Measurements from ENCODE around the gene CFAP298. TPM values are rescaled to one million over a fixed set of nuclear protein-coding genes. Genes with fewer than 3 reads are reported as not detected.

Gene CFAP298
- total RNA-seq, 1 experiment from 2014 or later, result 96.0 TPM

DNA sequence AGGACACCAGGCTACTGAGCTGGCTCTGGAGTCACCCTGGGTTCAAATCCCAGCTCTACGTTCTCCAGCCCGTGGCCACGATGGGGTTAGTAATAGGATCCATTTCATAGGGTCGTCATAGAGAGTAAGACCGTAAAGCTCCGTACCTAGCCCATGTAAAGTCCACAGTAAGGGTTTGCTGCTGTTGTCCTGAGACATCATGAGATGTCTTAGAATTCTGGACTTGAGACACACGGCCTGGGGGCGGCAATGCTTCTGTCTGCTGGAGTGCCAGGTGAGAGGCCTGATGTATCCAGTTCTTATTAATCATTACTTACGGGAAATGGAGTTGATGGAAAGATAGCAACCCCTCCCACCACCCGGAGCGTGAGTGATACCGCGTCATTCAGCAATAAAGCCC is 30.4 kb downstream of the CFAP298 start:
- CTCF ChIA-PET, result interaction anchor here (0.7 kb wide), 1 partner anchor 19 kb away, joined by 4 read pairs; no protein-coding TSS in a partner anchor

DNA sequence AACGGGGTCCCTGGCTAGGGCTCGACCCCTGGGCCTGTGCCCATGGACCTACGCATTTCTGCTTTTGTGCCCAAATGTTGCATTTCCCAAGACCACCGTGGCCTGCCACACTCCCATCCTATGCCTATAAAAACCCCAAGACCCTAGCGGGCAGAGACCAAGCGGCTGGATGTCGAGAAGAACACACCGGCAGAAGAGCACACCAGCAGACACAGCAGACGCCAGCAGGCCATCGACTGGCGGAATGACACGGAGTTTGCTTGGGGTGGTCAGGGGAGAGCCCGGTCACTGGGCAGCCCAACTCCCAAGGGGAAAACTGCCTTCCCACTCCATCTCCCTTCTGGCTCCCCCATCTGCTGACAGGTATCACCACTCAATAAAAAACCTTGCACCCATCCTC is 31.2 kb downstream of the CFAP298 start:
- no peaks in the 10 kb centered on the region for H3K27me3 ChIP-seq (ENCODE audit: low read length)
- H3K4me3 ChIP-seq (ENCODE audit: low read length), result no peak overlapping the region
- no peak for ATAC-seq
- no peaks in the 10 kb centered on the region for H3K9me3 ChIP-seq (ENCODE audit: low read length)
- H3K4me2 ChIP-seq (ENCODE audit: low read length), result no peak overlapping the region
- no peak overlapping the region for H3K27ac ChIP-seq (ENCODE audit: low read length)
- no peaks in the 10 kb centered on the region for H3K79me2 ChIP-seq (ENCODE audit: low read length)
- ChIA-PET CTCF (interaction anchor here (0.7 kb wide), 1 partner anchor 20 kb away, joined by 4 read pairs; no protein-coding TSS in a partner anchor), POLR2A (ENCODE audit: unreplicated experiment) (no interaction called here)
- no peak for DNase-seq
- no peak overlapping the region for H2AFZ ChIP-seq (ENCODE audit: low read length)
- BruUV-seq (replicated peaks), result no TSS peak
- no peak overlapping the region for H3K9ac ChIP-seq (ENCODE audit: low read length)
- H3F3A ChIP-seq (ENCODE audit: low read length, unreplicated experiment), result no peaks in the 10 kb centered on the region
- TF ChIP-seq EZH2phosphoT487 (IDR thresholded peaks at IDR 0.05; ENCODE audit: borderline replicate concordance, low read length), result no peak
- TF ChIP-seq EZH2 (IDR thresholded peaks at IDR 0.05; ENCODE audit: low read length, unreplicated experiment), result no peak
- TF ChIP-seq CTCF (conservative IDR thresholded peaks at IDR 0.05; ENCODE audit: low read depth, low read length), result no peak
- H3K9me2 ChIP-seq (replicated peaks; ENCODE audit: low read length), result no peaks in the 10 kb centered on the region
- H3K36me3 ChIP-seq (ENCODE audit: low read depth, low read length), result no peaks in the 10 kb centered on the region
- H3K4me1 ChIP-seq (ENCODE audit: insufficient read depth, low read length), result no peaks in the 10 kb centered on the region
- intact Hi-C loops (cut with micrococcal nuclease), result no loop called here
- H4K20me1 ChIP-seq (ENCODE audit: low read length), result no peaks in the 10 kb centered on the region

More for the DNA sequence above, 30.4 kb downstream of the CFAP298 start:
- no peak overlapping the region for H3K9ac ChIP-seq (ENCODE audit: low read length)
- H3K36me3 ChIP-seq (ENCODE audit: low read depth, low read length), result no peaks in the 10 kb centered on the region
- no TSS peak for BruUV-seq (replicated peaks)
- no peaks in the 10 kb centered on the region for H4K20me1 ChIP-seq (ENCODE audit: low read length)
- intact Hi-C loops (cut with micrococcal nuclease), result no loop called here
- no peaks in the 10 kb centered on the region for H3K9me3 ChIP-seq (ENCODE audit: low read length)
- TF ChIP-seq CTCF (conservative IDR thresholded peaks at IDR 0.05; ENCODE audit: low read depth, low read length), result no peak
- no peak for TF ChIP-seq EZH2phosphoT487 (IDR thresholded peaks at IDR 0.05; ENCODE audit: borderline replicate concordance, low read length)
- no peak for TF ChIP-seq EZH2 (IDR thresholded peaks at IDR 0.05; ENCODE audit: low read length, unreplicated experiment)
- POLR2A ChIA-PET (ENCODE audit: unreplicated experiment), result no interaction called here
- H2AFZ ChIP-seq (ENCODE audit: low read length), result no peak overlapping the region
- H3K4me2 ChIP-seq (ENCODE audit: low read length), result no peak overlapping the region
- H3K4me3 ChIP-seq (ENCODE audit: low read length), result no peak overlapping the region
- H3K27ac ChIP-seq (ENCODE audit: low read length), result no peak overlapping the region
- no peaks in the 10 kb centered on the region for H3K9me2 ChIP-seq (replicated peaks; ENCODE audit: low read length)
- no peaks in the 10 kb centered on the region for H3K79me2 ChIP-seq (ENCODE audit: low read length)
- H3F3A ChIP-seq (ENCODE audit: low read length, unreplicated experiment), result no peaks in the 10 kb centered on the region
- DNase-seq (no peak), ATAC-seq (no peak)
- H3K4me1 ChIP-seq (ENCODE audit: insufficient read depth, low read length), result no peaks in the 10 kb centered on the region
- no peaks in the 10 kb centered on the region for H3K27me3 ChIP-seq (ENCODE audit: low read length)

- Histone ChIP-seq H2AFZ (ENCODE audit: low read length) (no peak overlapping the region), H3K4me3 (ENCODE audit: low read length) (no peak overlapping the region), H3K9me3 (ENCODE audit: low read length) (no peaks in the 10 kb centered on the region), H4K20me1 (ENCODE audit: low read length) (no peaks in the 10 kb centered on the region), H3K27me3 (ENCODE audit: low read length) (no peaks in the 10 kb centered on the region), H3K9me2 (replicated peaks; ENCODE audit: low read length) (no peaks in the 10 kb centered on the region), H3F3A (ENCODE audit: low read length, unreplicated experiment) (no peaks in the 10 kb centered on the region), H3K27ac (ENCODE audit: low read length) (no peak overlapping the region), H3K79me2 (ENCODE audit: low read length) (no peaks in the 10 kb centered on the region), H3K36me3 (ENCODE audit: low read depth, low read length) (no peaks in the 10 kb centered on the region), H3K4me1 (ENCODE audit: insufficient read depth, low read length) (no peaks in the 10 kb centered on the region), H3K9ac (ENCODE audit: low read length) (no peak overlapping the region), H3K4me2 (ENCODE audit: low read length) (no peak overlapping the region)
- BruUV-seq (replicated peaks), result no TSS peak
- DNase-seq (peak; percentile 26), ATAC-seq (peak; percentile 53; the same call in 1 of the 2 replicates)
- CTCF ChIA-PET, result interaction anchor here (0.6 kb wide), 1 partner anchor 15 kb away, joined by 3 read pairs; no protein-coding TSS in a partner anchor
- POLR2A ChIA-PET (ENCODE audit: unreplicated experiment), result no interaction called here
- intact Hi-C loops (cut with micrococcal nuclease), result no loop called here
- TF ChIP-seq EZH2phosphoT487 (IDR thresholded peaks at IDR 0.05; ENCODE audit: borderline replicate concordance, low read length) (no peak), CTCF (conservative IDR thresholded peaks at IDR 0.05; ENCODE audit: low read depth, low read length) (peak; percentile 61)
Measured at GRCh38 chr21:32578107-32578691, 34.0 kb downstream of the CFAP298 start.

Data from PC-3 (cell line).